ENCODE results near the gene CCL19. TPM values are rescaled to one million over a fixed set of nuclear protein-coding genes. Genes with fewer than 3 reads are reported as not detected.
"Not testable (repeated sequence)": the region's sequence is repeated elsewhere in the genome, so short reads cannot be mapped to it uniquely, and the experiment has no call there.

CCL19 gene
- total RNA-seq, 1 experiment from 2014 or later: not detected

DNA sequence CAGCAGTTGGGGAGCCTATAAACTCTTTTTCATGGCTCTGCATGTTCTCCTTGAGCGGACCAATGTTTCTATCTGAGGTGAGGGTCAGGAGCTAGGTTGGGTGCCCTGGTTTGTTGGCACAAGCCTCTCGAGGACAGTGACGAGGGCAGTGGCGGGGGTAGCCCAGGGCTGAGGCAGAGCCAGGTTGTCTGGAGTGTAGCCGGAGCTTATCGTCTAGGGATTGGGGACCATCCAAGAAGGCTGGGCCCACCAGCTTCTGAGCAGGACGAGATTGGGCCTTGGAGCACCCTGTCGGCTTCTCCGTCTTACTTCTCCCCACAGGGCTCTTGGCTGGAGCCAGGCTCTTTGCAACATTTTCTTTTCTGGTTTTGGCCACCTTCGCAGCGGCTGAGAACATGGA is 32.1 kb upstream of the CCL19 start:
- ChIA-PET POLR2A (no interaction called here), CTCF (no interaction called here)
- no peaks in the 10 kb centered on the region; the same call in 1 of the 2 replicates for H3K4me1 ChIP-seq (ENCODE audit: control insufficient read depth, insufficient read depth, low read length)
- no peaks in the 10 kb centered on the region for H3K9me3 ChIP-seq (ENCODE audit: control insufficient read depth, insufficient read depth, low read depth, low read length)
- in situ Hi-C loops (cut with HindIII; ENCODE audit: low pct_unique_long_range_greater_than_20kb, low sequenced_read_pairs): no loop called here
- no peak overlapping the region for H3K4me3 ChIP-seq (ENCODE audit: low read depth in 2 of 2, low read length in 2 of 2)
- no peak for DNase-seq (ENCODE audit: low read depth, low spot score)
- H3K27me3 ChIP-seq (ENCODE audit: control insufficient read depth, insufficient read depth, low read length): no peaks in the 10 kb centered on the region
- TF ChIP-seq, protein P1, sequence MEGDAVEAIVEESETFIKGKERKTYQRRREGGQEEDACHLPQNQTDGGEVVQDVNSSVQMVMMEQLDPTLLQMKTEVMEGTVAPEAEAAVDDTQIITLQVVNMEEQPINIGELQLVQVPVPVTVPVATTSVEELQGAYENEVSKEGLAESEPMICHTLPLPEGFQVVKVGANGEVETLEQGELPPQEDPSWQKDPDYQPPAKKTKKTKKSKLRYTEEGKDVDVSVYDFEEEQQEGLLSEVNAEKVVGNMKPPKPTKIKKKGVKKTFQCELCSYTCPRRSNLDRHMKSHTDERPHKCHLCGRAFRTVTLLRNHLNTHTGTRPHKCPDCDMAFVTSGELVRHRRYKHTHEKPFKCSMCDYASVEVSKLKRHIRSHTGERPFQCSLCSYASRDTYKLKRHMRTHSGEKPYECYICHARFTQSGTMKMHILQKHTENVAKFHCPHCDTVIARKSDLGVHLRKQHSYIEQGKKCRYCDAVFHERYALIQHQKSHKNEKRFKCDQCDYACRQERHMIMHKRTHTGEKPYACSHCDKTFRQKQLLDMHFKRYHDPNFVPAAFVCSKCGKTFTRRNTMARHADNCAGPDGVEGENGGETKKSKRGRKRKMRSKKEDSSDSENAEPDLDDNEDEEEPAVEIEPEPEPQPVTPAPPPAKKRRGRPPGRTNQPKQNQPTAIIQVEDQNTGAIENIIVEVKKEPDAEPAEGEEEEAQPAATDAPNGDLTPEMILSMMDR (IDR thresholded peaks at IDR 0.05): no peak
- TF ChIP-seq, protein P2, sequence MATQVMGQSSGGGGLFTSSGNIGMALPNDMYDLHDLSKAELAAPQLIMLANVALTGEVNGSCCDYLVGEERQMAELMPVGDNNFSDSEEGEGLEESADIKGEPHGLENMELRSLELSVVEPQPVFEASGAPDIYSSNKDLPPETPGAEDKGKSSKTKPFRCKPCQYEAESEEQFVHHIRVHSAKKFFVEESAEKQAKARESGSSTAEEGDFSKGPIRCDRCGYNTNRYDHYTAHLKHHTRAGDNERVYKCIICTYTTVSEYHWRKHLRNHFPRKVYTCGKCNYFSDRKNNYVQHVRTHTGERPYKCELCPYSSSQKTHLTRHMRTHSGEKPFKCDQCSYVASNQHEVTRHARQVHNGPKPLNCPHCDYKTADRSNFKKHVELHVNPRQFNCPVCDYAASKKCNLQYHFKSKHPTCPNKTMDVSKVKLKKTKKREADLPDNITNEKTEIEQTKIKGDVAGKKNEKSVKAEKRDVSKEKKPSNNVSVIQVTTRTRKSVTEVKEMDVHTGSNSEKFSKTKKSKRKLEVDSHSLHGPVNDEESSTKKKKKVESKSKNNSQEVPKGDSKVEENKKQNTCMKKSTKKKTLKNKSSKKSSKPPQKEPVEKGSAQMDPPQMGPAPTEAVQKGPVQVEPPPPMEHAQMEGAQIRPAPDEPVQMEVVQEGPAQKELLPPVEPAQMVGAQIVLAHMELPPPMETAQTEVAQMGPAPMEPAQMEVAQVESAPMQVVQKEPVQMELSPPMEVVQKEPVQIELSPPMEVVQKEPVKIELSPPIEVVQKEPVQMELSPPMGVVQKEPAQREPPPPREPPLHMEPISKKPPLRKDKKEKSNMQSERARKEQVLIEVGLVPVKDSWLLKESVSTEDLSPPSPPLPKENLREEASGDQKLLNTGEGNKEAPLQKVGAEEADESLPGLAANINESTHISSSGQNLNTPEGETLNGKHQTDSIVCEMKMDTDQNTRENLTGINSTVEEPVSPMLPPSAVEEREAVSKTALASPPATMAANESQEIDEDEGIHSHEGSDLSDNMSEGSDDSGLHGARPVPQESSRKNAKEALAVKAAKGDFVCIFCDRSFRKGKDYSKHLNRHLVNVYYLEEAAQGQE (IDR thresholded peaks at IDR 0.05; ENCODE audit: insufficient read depth in 1 of 2, low read depth in 2 of 2, low read length in 1 of 2): no peak
- TF ChIP-seq TCF7L2 (IDR thresholded peaks at IDR 0.05; ENCODE audit: low read depth, low read length) (no peak), SIN3A (IDR thresholded peaks at IDR 0.05; ENCODE audit: borderline replicate concordance, insufficient read depth, low read depth, low read length) (no peak), POLR2AphosphoS5 (IDR thresholded peaks at IDR 0.05; ENCODE audit: low read depth, low read length) (no peak)
- no TSS peak for BruUV-seq (replicated peaks)
- no peak overlapping the region for H3K27ac ChIP-seq (ENCODE audit: low read length)
- no peaks in the 10 kb centered on the region for H3K36me3 ChIP-seq (ENCODE audit: control insufficient read depth, insufficient read depth, low read length)
- ATAC-seq: no peak
- intact Hi-C loops (cut with micrococcal nuclease; ENCODE audit: unreplicated experiment): no loop called here

GRCh38 chr9:34719769-34720025 is 28.6 kb upstream of the CCL19 start:
- H3K9me3 ChIP-seq (ENCODE audit: control insufficient read depth, insufficient read depth, low read depth, low read length); H3K27me3 ChIP-seq (ENCODE audit: control insufficient read depth, insufficient read depth, low read length); ATAC-seq; CTCF ChIA-PET; H3K27ac ChIP-seq (ENCODE audit: low read length); in situ Hi-C loops (cut with HindIII; ENCODE audit: low pct_unique_long_range_greater_than_20kb, low sequenced_read_pairs); DNase-seq (ENCODE audit: low read depth, low spot score); H3K4me1 ChIP-seq (ENCODE audit: control insufficient read depth, insufficient read depth, low read length); H3K36me3 ChIP-seq (ENCODE audit: control insufficient read depth, insufficient read depth, low read length); BruUV-seq (replicated peaks); intact Hi-C loops (cut with micrococcal nuclease; ENCODE audit: unreplicated experiment); H3K4me3 ChIP-seq (ENCODE audit: low read depth in 2 of 2, low read length in 2 of 2): not testable (repeated sequence)
- POLR2A ChIA-PET: interaction anchor here (0.7 kb wide), 1 partner anchor 118 kb away, joined by 10 read pairs; no protein-coding TSS in a partner anchor

GRCh38 chr9:34719021-34719768 is 28.1 kb upstream of the CCL19 start:
- intact Hi-C loops (cut with micrococcal nuclease; ENCODE audit: unreplicated experiment) (no loop called here), in situ Hi-C loops (cut with HindIII; ENCODE audit: low pct_unique_long_range_greater_than_20kb, low sequenced_read_pairs) (no loop called here)
- no peak for DNase-seq (ENCODE audit: low read depth, low spot score)
- BruUV-seq (replicated peaks): no TSS peak
- TF ChIP-seq POLR2AphosphoS5 (IDR thresholded peaks at IDR 0.05; ENCODE audit: low read depth, low read length) (no peak), TCF7L2 (IDR thresholded peaks at IDR 0.05; ENCODE audit: low read depth, low read length) (no peak), SIN3A (IDR thresholded peaks at IDR 0.05; ENCODE audit: borderline replicate concordance, insufficient read depth, low read depth, low read length) (no peak)
- TF ChIP-seq, protein P2 (IDR thresholded peaks at IDR 0.05; ENCODE audit: insufficient read depth in 1 of 2, low read depth in 2 of 2, low read length in 1 of 2): no peak
- TF ChIP-seq, protein P1 (IDR thresholded peaks at IDR 0.05): no peak
- Histone ChIP-seq H3K27ac (ENCODE audit: low read length) (no peak overlapping the region), H3K4me3 (ENCODE audit: low read depth in 2 of 2, low read length in 2 of 2) (no peak overlapping the region), H3K27me3 (ENCODE audit: control insufficient read depth, insufficient read depth, low read length) (no peaks in the 10 kb centered on the region), H3K4me1 (ENCODE audit: control insufficient read depth, insufficient read depth, low read length) (no peaks in the 10 kb centered on the region; the same call in 1 of the 2 replicates), H3K36me3 (ENCODE audit: control insufficient read depth, insufficient read depth, low read length) (no peaks in the 10 kb centered on the region), H3K9me3 (ENCODE audit: control insufficient read depth, insufficient read depth, low read depth, low read length) (no peaks in the 10 kb centered on the region)
- ChIA-PET CTCF (no interaction called here), POLR2A (no interaction called here)
- no peak for ATAC-seq

All from Panc1 (cell line).